Nephron progenitor cell (in vitro differentiated cells): ENCODE measurements around the gene PDZRN3.

Experiments
- DNase-seq: peaks from one replicate; pipeline ENCODE4 v3.0.0; 2021
- H3K27ac Mint-ChIP-seq: 2 replicates; pipeline ENCODE4 v1.8.0; 2021; ENCODE audit warnings: mild to moderate bottlenecking, moderate library complexity, mixed read lengths
- H3K27me3 Mint-ChIP-seq: 2 replicates; pipeline ENCODE4 v1.8.0; 2021; ENCODE audit warnings: mild to moderate bottlenecking, low read depth, mixed read lengths; ENCODE audit not compliant: poor library complexity
- H3K36me3 Mint-ChIP-seq: 2 replicates; pipeline ENCODE4 v1.8.0; 2021; ENCODE audit warnings: low read depth, mixed read lengths
- H3K4me1 Mint-ChIP-seq: 2 replicates; pipeline ENCODE4 v1.8.0; 2021; ENCODE audit warnings: mixed read lengths
- H3K4me3 Mint-ChIP-seq: 2 replicates; pipeline ENCODE4 v1.8.0; 2021; ENCODE audit warnings: mild to moderate bottlenecking, moderate library complexity, mixed read lengths
- H3K9me3 Mint-ChIP-seq: 2 replicates; pipeline ENCODE4 v1.8.0; 2021; ENCODE audit warnings: mild to moderate bottlenecking, moderate library complexity, mixed read lengths
- CTCF ChIP-seq: fragments of 200-600 bp; sonication (generic); IDR thresholded peaks from 2 replicates; pipeline ENCODE4 v1.5.0; 2021; ENCODE audit warnings: antibody characterized with exemption

Gene PDZRN3

DNA sequence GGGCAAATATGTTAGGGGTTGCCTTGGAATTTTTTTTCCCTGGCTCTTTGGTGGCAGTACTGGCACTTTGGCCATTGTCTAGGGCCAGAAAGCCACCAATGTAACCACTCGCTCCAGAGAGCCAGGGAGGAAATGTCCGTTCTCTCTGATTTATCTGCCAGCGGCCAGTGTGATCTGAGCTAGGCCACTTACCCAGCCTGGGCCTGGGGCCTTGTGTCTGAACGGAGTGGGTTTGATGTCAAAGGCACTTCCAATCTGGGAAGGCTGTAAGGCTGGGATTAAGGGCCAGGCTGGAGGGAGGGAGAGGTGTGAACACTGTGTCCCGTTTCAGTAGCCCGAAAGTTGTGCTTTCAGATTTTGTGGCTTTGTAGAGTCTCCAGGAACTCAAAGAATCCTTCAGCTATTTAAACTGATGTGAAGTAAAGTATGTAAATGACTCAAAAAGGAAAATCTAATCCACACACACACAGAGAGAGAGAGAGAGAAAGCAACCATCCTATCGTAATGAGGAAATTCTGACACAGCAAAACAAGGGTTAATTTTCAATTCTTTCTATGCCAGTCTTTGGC is 271.0 kb downstream of the PDZRN3 start:
- peaks cover 3% of the 10 kb centered on the region for H3K27me3 Mint-ChIP-seq
- H3K4me3 Mint-ChIP-seq: peak overlapping the region; percentile 13
- DNase-seq: peak; percentile 47
- H3K4me1 Mint-ChIP-seq: peaks cover 71% of the 10 kb centered on the region
- peak overlapping the region; percentile 79 for H3K27ac Mint-ChIP-seq
- peaks cover 5% of the 10 kb centered on the region for H3K9me3 Mint-ChIP-seq
- H3K36me3 Mint-ChIP-seq: no peaks in the 10 kb centered on the region
- TF ChIP-seq CTCF: no peak

DNA sequence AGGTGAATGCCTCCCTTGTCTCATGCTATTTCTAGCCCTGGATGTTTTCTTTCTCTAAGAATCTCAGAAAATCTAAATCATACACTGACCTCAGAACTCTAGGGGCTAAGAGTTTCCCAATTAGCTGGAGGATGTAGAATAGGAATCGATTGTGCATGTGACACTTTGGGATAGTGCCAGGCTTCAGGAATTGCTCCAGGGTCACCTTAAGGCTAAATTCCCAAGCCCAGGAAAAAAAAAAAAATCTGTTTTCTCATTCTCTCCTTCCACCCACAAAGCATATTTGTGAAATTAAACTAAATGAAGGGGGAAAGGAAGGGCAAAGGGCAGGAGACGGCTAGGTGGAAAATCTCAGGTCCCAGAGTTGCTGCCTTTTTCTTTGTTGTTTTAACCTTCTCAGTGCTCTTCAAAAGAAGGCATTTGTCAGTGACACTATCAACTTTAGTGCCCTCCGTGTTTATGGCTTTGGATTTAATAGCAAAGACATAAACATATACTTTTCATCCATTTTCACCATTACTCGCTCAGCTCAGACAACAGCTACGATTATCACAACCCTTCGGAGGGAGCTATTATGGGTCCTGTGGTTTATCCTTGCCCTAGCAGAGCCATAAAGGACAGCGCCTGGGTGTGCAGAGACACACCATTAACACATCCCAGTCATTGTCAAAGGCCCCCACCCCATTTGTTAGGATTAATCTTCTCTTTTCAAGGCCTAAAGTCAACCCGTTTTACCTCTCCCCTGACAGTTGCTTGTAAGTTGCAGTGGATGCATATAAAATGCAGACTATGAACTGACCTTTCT is 271.7 kb downstream of the PDZRN3 start:
- Mint-ChIP-seq H3K27ac (peak overlapping the region; percentile 79), H3K9me3 (peaks cover 2% of the 10 kb centered on the region), H3K27me3 (peaks cover 4% of the 10 kb centered on the region)

DNA sequence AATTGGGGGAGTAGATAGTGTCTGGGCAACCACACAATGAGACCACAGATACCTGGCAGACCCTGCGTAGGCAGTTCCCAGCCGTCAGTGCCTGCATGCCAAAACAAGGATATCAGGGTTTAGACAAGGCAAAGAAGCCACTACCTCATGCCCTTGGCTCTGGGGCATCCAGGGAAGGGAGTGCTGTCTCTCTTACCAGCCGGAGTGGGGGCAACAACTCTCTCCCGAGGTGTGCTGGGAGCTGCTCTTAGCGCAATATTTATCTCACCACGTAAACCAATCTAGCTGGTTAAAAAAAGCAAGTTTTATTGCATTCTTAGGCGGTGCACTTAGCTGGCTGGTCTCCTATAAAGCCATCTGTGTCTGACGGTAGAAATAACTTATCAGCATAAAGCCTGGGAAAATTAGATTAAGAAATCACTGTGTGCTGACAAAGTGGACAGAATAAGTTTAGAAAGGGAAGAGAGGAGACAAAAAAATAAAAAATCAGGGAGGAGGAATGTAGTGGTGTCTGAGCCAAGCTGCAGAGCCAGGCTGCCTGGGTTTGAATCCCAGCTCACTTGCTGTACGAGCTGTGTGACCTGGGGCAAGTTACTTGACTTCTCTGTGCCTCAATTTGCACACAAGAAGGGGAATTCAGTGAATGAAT is 273.2 kb downstream of the PDZRN3 start:
- Mint-ChIP-seq H3K27ac (peak overlapping the region; percentile 92), H3K4me3 (peak overlapping the region; percentile 7), H3K36me3 (no peaks in the 10 kb centered on the region), H3K4me1 (peaks cover 90% of the 10 kb centered on the region), H3K27me3 (peaks cover 7% of the 10 kb centered on the region), H3K9me3 (no peaks in the 10 kb centered on the region)
- DNase-seq: no peak
- TF ChIP-seq CTCF: no peak

More for the DNA sequence above, 271.7 kb downstream of the PDZRN3 start:
- TF ChIP-seq CTCF: no peak
- DNase-seq: no peak
- Mint-ChIP-seq H3K4me3 (peak overlapping the region; percentile 26), H3K36me3 (no peaks in the 10 kb centered on the region), H3K4me1 (peaks cover 78% of the 10 kb centered on the region)

DNA sequence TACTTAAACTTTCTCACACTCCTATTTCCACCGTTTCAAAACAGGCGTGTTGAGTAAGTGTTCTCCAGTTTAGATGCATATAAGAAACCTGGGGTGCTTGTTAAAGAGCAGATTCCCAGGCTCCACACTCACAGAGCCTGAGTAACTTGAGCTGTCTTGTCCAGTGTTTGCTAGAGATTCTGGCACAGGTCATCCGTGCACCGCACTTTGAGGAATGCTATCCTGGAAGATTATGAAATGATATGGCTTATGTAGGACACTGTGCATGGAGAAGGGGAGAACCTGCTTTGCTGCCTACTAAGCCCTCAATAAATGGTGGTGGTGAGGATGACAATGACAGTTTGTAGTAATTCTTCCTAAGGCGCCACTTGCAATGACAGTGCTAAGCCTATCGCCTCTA is 273.7 kb downstream of the PDZRN3 start:
- TF ChIP-seq CTCF: no peak
- Mint-ChIP-seq H3K4me3 (no peak overlapping the region), H3K4me1 (peaks cover 90% of the 10 kb centered on the region), H3K27me3 (peaks cover 7% of the 10 kb centered on the region), H3K36me3 (no peaks in the 10 kb centered on the region), H3K9me3 (no peaks in the 10 kb centered on the region), H3K27ac (peak overlapping the region; percentile 84)
- no peak for DNase-seq

- no peaks in the 10 kb centered on the region for H3K9me3 Mint-ChIP-seq
- TF ChIP-seq CTCF: no peak
- H3K4me3 Mint-ChIP-seq: no peak overlapping the region
- H3K36me3 Mint-ChIP-seq: no peaks in the 10 kb centered on the region
- peak overlapping the region; percentile 12 for H3K27ac Mint-ChIP-seq
- DNase-seq: no peak
- H3K4me1 Mint-ChIP-seq: peaks cover 84% of the 10 kb centered on the region
- peaks cover 4% of the 10 kb centered on the region for H3K27me3 Mint-ChIP-seq
Measured at GRCh38 chr3:73349657-73350056, 275.1 kb downstream of the PDZRN3 start.
